Suprapubic skin (tissue), 4 donors: ENCODE results near the gene CAMTA1. TPM values are rescaled to one million over a fixed set of nuclear protein-coding genes. Genes with fewer than 3 reads are reported as not detected.
"Not testable (repeated sequence)": the region's sequence is repeated elsewhere in the genome, so short reads cannot be mapped to it uniquely, and the experiment has no call there.

Experiments
- DNase-seq, 2 donors: peaks; one replicate each; pipeline ENCODE4 v3.0.0-alpha.2; 2019; ENCODE audit warnings: low spot score in 2 of 2
- H3K27ac ChIP-seq: fragments of 200-600 bp; sonication (generic); one replicate; pipeline ENCODE4 v1.5.1; 2019
- H3K27me3 ChIP-seq: fragments of 200-600 bp; sonication (generic); one replicate; pipeline ENCODE4 v1.5.1; 2019
- H3K36me3 ChIP-seq: fragments of 200-600 bp; sonication (generic); one replicate; pipeline ENCODE4 v1.5.1; 2019
- H3K4me1 ChIP-seq: fragments of 200-600 bp; sonication (generic); one replicate; pipeline ENCODE4 v1.5.1; 2019
- H3K4me3 ChIP-seq: fragments of 200-600 bp; sonication (generic); one replicate; pipeline ENCODE4 v1.5.1; 2019; ENCODE audit warnings: mild to moderate bottlenecking
- H3K9me3 ChIP-seq: fragments of 200-600 bp; sonication (generic); one replicate; pipeline ENCODE4 v1.5.1; 2019
- CTCF ChIP-seq, 2 donors: fragments of 200-600 bp in 1 of 2; fragments of 450-650 bp in 1 of 2; sonication (generic) in 1 of 2; IDR thresholded peaks; one replicate each; pipeline ENCODE4 v1.5.1; 2016 to 2019; ENCODE audit warnings: antibody characterized with exemption in 2 of 2, mild to moderate bottlenecking in 1 of 2, moderate library complexity in 1 of 2
- EP300 ChIP-seq: sonication (generic); formaldehyde crosslinking; IDR thresholded peaks from one replicate; pipeline ENCODE4 v1.6.1; 2017; ENCODE audit warnings: antibody characterized with exemption
- POLR2A ChIP-seq, 2 donors: fragments of 450-650 bp; IDR thresholded peaks; one replicate each; pipeline ENCODE4 v1.6.1; 2017; ENCODE audit warnings: antibody characterized with exemption in 2 of 2, mild to moderate bottlenecking in 2 of 2, moderate library complexity in 2 of 2
- POLR2AphosphoS5 ChIP-seq, 3 donors: sonication (generic); formaldehyde crosslinking; IDR thresholded peaks; one replicate each; pipeline ENCODE4 v1.6.1; 2017; ENCODE audit warnings: antibody characterized with exemption in 3 of 3
- WGBS: methylation state at CpG from one replicate; pipeline ENCODE4 v1.1.5; 2018; 5-methylcytosine and 5-hydroxymethylcytosine counted together
- total RNA-seq, 4 donors: library from RNA; depleted of rRNA; stranded (reverse); fragments of >200 nt; gene quantifications; one replicate each; pipeline ENCODE4 v1.1.0, GENCODE V29; 2016

The CAMTA1 gene
- total RNA-seq, 4 donors from 2014 or later: 40.4 to 54.1 (median 46.6) TPM

GRCh38 chr1:6832531-6833188, 47.4 kb downstream of the CAMTA1 start:
- H3K9me3 ChIP-seq: no peaks in the 10 kb centered on the region
- H3K4me3 ChIP-seq: no peak overlapping the region
- no peak for TF ChIP-seq CTCF (IDR thresholded peaks at IDR 0.05)
- TF ChIP-seq EP300: no peak
- TF ChIP-seq POLR2AphosphoS5 (IDR thresholded peaks at IDR 0.05): no peak
- TF ChIP-seq POLR2A (IDR thresholded peaks at IDR 0.05): no peak
- WGBS: 75% methylated on average over 4 of the region's 4 CpGs
- H3K27ac ChIP-seq: no peak overlapping the region
- H3K4me1 ChIP-seq: no peaks in the 10 kb centered on the region
- H3K27me3 ChIP-seq: no peaks in the 10 kb centered on the region
- no peak for DNase-seq
- peaks cover 3% of the 10 kb centered on the region for H3K36me3 ChIP-seq

GRCh38 chr1:6833804-6834203, 48.5 kb downstream of the CAMTA1 start:
- H3K4me3 ChIP-seq: no peak overlapping the region
- DNase-seq: no peak
- no peak for TF ChIP-seq EP300
- TF ChIP-seq POLR2AphosphoS5 (IDR thresholded peaks at IDR 0.05): no peak
- TF ChIP-seq CTCF (IDR thresholded peaks at IDR 0.05): no peak
- TF ChIP-seq POLR2A (IDR thresholded peaks at IDR 0.05): no peak
- H3K9me3 ChIP-seq: no peaks in the 10 kb centered on the region
- no peaks in the 10 kb centered on the region for H3K36me3 ChIP-seq
- no peak overlapping the region for H3K27ac ChIP-seq
- H3K4me1 ChIP-seq: no peaks in the 10 kb centered on the region
- 93% methylated on average over 5 of the region's 5 CpGs for WGBS
- H3K27me3 ChIP-seq: no peaks in the 10 kb centered on the region

- H3K27ac ChIP-seq: no peak overlapping the region
- no peaks in the 10 kb centered on the region for H3K4me1 ChIP-seq
- 94% methylated on average over 13 of the region's 13 CpGs for WGBS
- no peak for DNase-seq
- no peaks in the 10 kb centered on the region for H3K27me3 ChIP-seq
- TF ChIP-seq POLR2AphosphoS5 (IDR thresholded peaks at IDR 0.05) (no peak), CTCF (IDR thresholded peaks at IDR 0.05) (no peak), POLR2A (IDR thresholded peaks at IDR 0.05) (no peak), EP300 (no peak)
- H3K36me3 ChIP-seq: no peaks in the 10 kb centered on the region
- H3K9me3 ChIP-seq: no peaks in the 10 kb centered on the region
- H3K4me3 ChIP-seq: no peak overlapping the region
Observed at GRCh38 chr1:6834366-6834765, 49.1 kb downstream of the CAMTA1 start.

GRCh38 chr1:6835139-6835538, 49.9 kb downstream of the CAMTA1 start:
- no peak for DNase-seq
- TF ChIP-seq CTCF (IDR thresholded peaks at IDR 0.05) (no peak), POLR2AphosphoS5 (IDR thresholded peaks at IDR 0.05) (no peak), EP300 (no peak)
- Histone ChIP-seq H3K4me3 (no peak overlapping the region), H3K4me1 (no peaks in the 10 kb centered on the region), H3K36me3 (no peaks in the 10 kb centered on the region), H3K27me3 (no peaks in the 10 kb centered on the region), H3K9me3 (no peaks in the 10 kb centered on the region), H3K27ac (no peak overlapping the region)
- WGBS: 89% methylated on average over 3 of the region's 3 CpGs

GRCh38 chr1:6842301-6842700, 57.0 kb downstream of the CAMTA1 start:
- Histone ChIP-seq H3K9me3 (no peaks in the 10 kb centered on the region), H3K27me3 (no peaks in the 10 kb centered on the region), H3K4me1 (no peaks in the 10 kb centered on the region), H3K36me3 (peaks cover 4% of the 10 kb centered on the region), H3K27ac (no peak overlapping the region), H3K4me3 (no peak overlapping the region)
- WGBS: 93% methylated on average over 8 of the region's 8 CpGs
- TF ChIP-seq POLR2A (IDR thresholded peaks at IDR 0.05) (no peak), EP300 (no peak), CTCF (IDR thresholded peaks at IDR 0.05) (no peak), POLR2AphosphoS5 (IDR thresholded peaks at IDR 0.05) (no peak)
- no peak for DNase-seq

- H3K9me3 ChIP-seq, H3K27me3 ChIP-seq, H3K4me3 ChIP-seq, DNase-seq, H3K27ac ChIP-seq, H3K36me3 ChIP-seq, H3K4me1 ChIP-seq: not testable (repeated sequence)
- WGBS: 96% methylated on average over 4 of the region's 4 CpGs
Observed at GRCh38 chr1:6845786-6846185, 60.5 kb downstream of the CAMTA1 start.
